IMR-90 (cell line): ENCODE data around the gene C12orf75. TPM values are rescaled to one million over a fixed set of nuclear protein-coding genes. Genes with fewer than 3 reads are reported as not detected.

ENCODE experiments used
- ATAC-seq: fragments of 200-7000 bp; cut with Tn5 transposase; 2 replicates; pipeline ENCODE4 v1.9.1; 2020; ENCODE audit warnings: low read depth, mild to moderate bottlenecking, moderate library complexity
- BruUV-seq: library from RNA; stranded (reverse); fragments of 400-500 nt; replicated peaks from 2 replicates; lab custom pipeline; 2021; lab: Mats Ljungman, UMichigan
- CTCF ChIA-PET: fragments of 300-600 bp; formaldehyde crosslinking; extraction: SDS; loops from one replicate; lab custom pipeline; 2021; ENCODE audit warnings: antibody characterized with exemption; lab: Yijun Ruan, JAX
- POLR2A ChIA-PET: fragments of 300-600 bp; sonication (Branson Sonifier 250); formaldehyde crosslinking; loops from one replicate; lab custom pipeline; 2022; ENCODE audit warnings: antibody characterized with exemption; ENCODE audit not compliant: unreplicated experiment; lab: Charles Lee
- DNase-seq: peaks from one replicate; pipeline ENCODE4 v3.0.0; 2013
- H2AFZ ChIP-seq: replicated peaks from 2 replicates; pipeline ENCODE3; 2013; ENCODE audit warnings: low read length, mild to moderate bottlenecking; ENCODE audit not compliant: poor library complexity
- H2AK5ac ChIP-seq: 2 replicates; pipeline ENCODE4 v1.6.1; 2013; ENCODE audit warnings: low read depth, low read length, inconsistent platforms
- H2AK9ac ChIP-seq: replicated peaks from 2 replicates; pipeline ENCODE3; 2013; ENCODE audit warnings: mild to moderate bottlenecking, low read depth, low read length, moderate library complexity; ENCODE audit not compliant: poor library complexity
- H2BK120ac ChIP-seq: 2 replicates; pipeline ENCODE4 v1.6.1; 2013; ENCODE audit warnings: low read depth, low read length, inconsistent platforms
- H2BK15ac ChIP-seq: 3 replicates; pipeline ENCODE4 v1.6.1; 2013; ENCODE audit warnings: low read depth, low read length, inconsistent platforms
- H2BK20ac ChIP-seq: 2 replicates; pipeline ENCODE4 v1.6.1; 2013; ENCODE audit warnings: low read depth, mild to moderate bottlenecking, inconsistent platforms, low read length, moderate library complexity
- H2BK5ac ChIP-seq: 2 replicates; pipeline ENCODE4 v1.6.1; 2013; ENCODE audit warnings: mild to moderate bottlenecking, low read depth, low read length, inconsistent platforms; ENCODE audit not compliant: poor library complexity, severe bottlenecking
- H3K14ac ChIP-seq: replicated peaks from 2 replicates; pipeline ENCODE4 v1.6.1; 2013; ENCODE audit warnings: low read depth, low read length, inconsistent platforms
- H3K18ac ChIP-seq: 2 replicates; pipeline ENCODE4 v1.6.1; 2013; ENCODE audit warnings: low read depth, low read length, control low read depth
- H3K23ac ChIP-seq: 2 replicates; pipeline ENCODE4 v1.6.1; 2013; ENCODE audit warnings: low read depth, low read length, inconsistent platforms
- H3K27ac ChIP-seq: 2 replicates; pipeline ENCODE4 v1.5.1; 2013; ENCODE audit warnings: mild to moderate bottlenecking, control low read depth, low read length; ENCODE audit not compliant: insufficient read depth
- H3K27me3 ChIP-seq: 2 replicates; pipeline ENCODE4 v1.6.1; 2013; ENCODE audit warnings: low read length; ENCODE audit not compliant: control insufficient read depth, insufficient read depth
- H3K36me3 ChIP-seq: 2 replicates; pipeline ENCODE4 v1.6.1; 2013; ENCODE audit warnings: low read length, mixed read lengths; ENCODE audit not compliant: control insufficient read depth, insufficient read depth
- H3K4ac ChIP-seq: 2 replicates; pipeline ENCODE4 v1.6.1; 2013; ENCODE audit warnings: low read depth, low read length, inconsistent platforms
- H3K4me1 ChIP-seq: 2 replicates; pipeline ENCODE4 v1.6.1; 2013; ENCODE audit warnings: low read length, mixed read lengths; ENCODE audit not compliant: control insufficient read depth, insufficient read depth
- H3K4me2 ChIP-seq: 2 replicates; pipeline ENCODE4 v1.6.1; 2013; ENCODE audit warnings: low read depth, mild to moderate bottlenecking, control low read depth, low read length, moderate library complexity
- H3K4me3 ChIP-seq: 2 replicates; pipeline ENCODE4 v1.5.1; 2013; ENCODE audit warnings: low read depth, mild to moderate bottlenecking, control low read depth, low read length, moderate library complexity; ENCODE audit not compliant: insufficient read depth
- H3K56ac ChIP-seq: 2 replicates; pipeline ENCODE4 v1.6.1; 2013; ENCODE audit warnings: low read length, inconsistent platforms; ENCODE audit not compliant: insufficient read depth; ENCODE audit errors: extremely low read depth
- H3K79me1 ChIP-seq, 2 experiments: 2 replicates each; pipeline ENCODE4 v1.6.1; 2013; ENCODE audit warnings: low read length in 2 of 2, inconsistent platforms in 1 of 2, low read depth in 1 of 2
- H3K9ac ChIP-seq: 2 replicates; pipeline ENCODE4 v1.6.1; 2013; ENCODE audit warnings: low read depth, low read length, control low read depth
- H3K9me1 ChIP-seq: 2 replicates; pipeline ENCODE4 v1.6.1; 2013; ENCODE audit warnings: low read length, inconsistent platforms; ENCODE audit not compliant: insufficient read depth
- H3K9me3 ChIP-seq: 2 replicates; pipeline ENCODE4 v1.6.1; 2013; ENCODE audit warnings: low read length; ENCODE audit not compliant: control insufficient read depth, insufficient read depth
- H4K20me1 ChIP-seq: 2 replicates; pipeline ENCODE4 v1.6.1; 2013; ENCODE audit warnings: low read length, inconsistent platforms; ENCODE audit not compliant: insufficient read depth
- H4K5ac ChIP-seq: 2 replicates; pipeline ENCODE4 v1.6.1; 2013; ENCODE audit warnings: mild to moderate bottlenecking, low read depth, low read length, control low read depth
- H4K8ac ChIP-seq, 2 experiments: 2 replicates each; pipeline ENCODE4 v1.6.1; 2013; ENCODE audit warnings: low read depth in 2 of 2, low read length in 2 of 2, control low read depth in 1 of 2, inconsistent platforms in 1 of 2
- H4K91ac ChIP-seq: 2 replicates; pipeline ENCODE4 v1.6.1; 2013; ENCODE audit warnings: low read depth, low read length, inconsistent platforms; ENCODE audit not compliant: insufficient read depth
- CEBPB ChIP-seq: IDR thresholded peaks from 2 replicates; pipeline ENCODE4 v1.6.1; 2012; ENCODE audit warnings: low read depth, low read length, improper control_type of control experiment
- ELK1 ChIP-seq: fragments of 150-350 bp; IDR thresholded peaks from 2 replicates; pipeline ENCODE4 v1.6.1; 2016; ENCODE audit warnings: low read depth, mild to moderate bottlenecking, low read length, moderate library complexity, borderline replicate concordance
- dilution Hi-C: fragments of 300-500 bp; cut with HindIII; formaldehyde crosslinking; loops from one replicate; pipeline ENCODE4 v1.14.3; 2018; ENCODE audit warnings: low sequenced_read_pairs; ENCODE audit not compliant: unreplicated experiment
- in situ Hi-C: fragments of 300-500 bp; cut with MboI; formaldehyde crosslinking; loops from 3 replicates; pipeline ENCODE4 v1.14.3; 2019; ENCODE audit warnings: low sequenced_read_pairs, inconsistent platforms, mixed read lengths
- intact Hi-C: fragments of 100-400 bp; cut with micrococcal nuclease; formaldehyde crosslinking; loops from 2 replicates; pipeline ENCODE4 v1.10.0; 2022
- polyA plus RNA-seq, 3 experiments: library from polyadenylated mRNA; depleted of rRNA; stranded (reverse); fragments of >200 nt; gene quantifications; 2 replicates each; pipeline ENCODE4 v1.2.3, GENCODE V29; 2012; ENCODE audit warnings: low replicate concordance in 1 of 3
- total RNA-seq: library from RNA; depleted of rRNA; stranded (reverse); fragments of >200 nt; gene quantifications from 2 replicates; pipeline ENCODE4 v1.2.3, GENCODE V29; 2012

The C12orf75 gene
- total and polyA plus RNA-seq, 2 of the 4 experiments (the other 2 are of a cell fraction): 145 to 278 TPM

GRCh38 chr12:105355752-105356151 lies 25.3 kb downstream of the C12orf75 start:
- H3K27me3 ChIP-seq: no peaks in the 10 kb centered on the region
- peak; percentile 67 for ATAC-seq
- no peak overlapping the region for H2BK15ac ChIP-seq
- 0 out of 4 replicates have a peak overlapping the region, but pooled peaks of 1 of the 2 experiments have one; percentile 12 for H4K8ac ChIP-seq
- H2BK120ac ChIP-seq: peak overlapping the region; percentile 49
- ChIA-PET CTCF (no interaction called here), POLR2A (no interaction called here)
- peak overlapping the region; percentile 64 for H3K23ac ChIP-seq
- no peaks in the 10 kb centered on the region for H3K9me3 ChIP-seq
- H3K4me2 ChIP-seq: no peak overlapping the region; the same call in 1 of the 2 replicates
- no TSS peak for BruUV-seq
- no peak overlapping the region for H4K5ac ChIP-seq
- no peak overlapping the region for H2BK20ac ChIP-seq
- H3K4me1 ChIP-seq: peaks cover 29% of the 10 kb centered on the region
- H3K27ac ChIP-seq: no peak overlapping the region
- H3K9me1 ChIP-seq: peaks cover 27% of the 10 kb centered on the region
- peak overlapping the region; percentile 66 for H3K14ac ChIP-seq
- H3K56ac ChIP-seq: no peak overlapping the region
- H3K79me1 ChIP-seq: peaks cover 42 to 80% of the 10 kb centered on the region in 2 experiments
- H2BK5ac ChIP-seq: peak overlapping the region; percentile 23
- TF ChIP-seq ELK1 (no peak), CEBPB (peak; percentile 41; the same call in 1 of the 2 replicates)
- H3K36me3 ChIP-seq: peaks cover 4% of the 10 kb centered on the region; the same call in 1 of the 2 replicates
- H3K4ac ChIP-seq: peak overlapping the region; percentile 41
- peak; percentile 72 for DNase-seq
- H4K91ac ChIP-seq: peak overlapping the region; percentile 15; the same call in 1 of the 2 replicates
- H2AK9ac ChIP-seq: no peak overlapping the region
- dilution Hi-C loops (no loop called here), intact Hi-C loops (no loop called here), in situ Hi-C loops (no loop called here)
- no peak overlapping the region for H3K9ac ChIP-seq
- H3K18ac ChIP-seq: peak overlapping the region; percentile 37; the same call in 1 of the 2 replicates
- no peak overlapping the region for H2AK5ac ChIP-seq
- H2AFZ ChIP-seq: no peak overlapping the region
- H4K20me1 ChIP-seq: peaks cover 61% of the 10 kb centered on the region
- H3K4me3 ChIP-seq: no peak overlapping the region
